Gastrocnemius medialis (tissue), 4 donors: ENCODE results near the gene OR4M1. TPM values are rescaled to one million over a fixed set of nuclear protein-coding genes. Genes with fewer than 3 reads are reported as not detected.
"Not testable (repeated sequence)": the region's sequence is repeated elsewhere in the genome, so short reads cannot be mapped to it uniquely, and the experiment has no call there.

ENCODE experiments used
- ATAC-seq, 2 donors: fragments of 150-250 bp; one replicate each; pipeline ENCODE4 v1.9.1; 2016
- DNase-seq, 2 donors: peaks; one replicate each; pipeline ENCODE4 v3.0.0-alpha.2; 2019
- H3K27ac ChIP-seq, 4 donors: fragments of 200-600 bp; sonication (generic); 1 replicate in 1 of 4; 2 replicates in 3 of 4; pipeline ENCODE4 v1.5.1; 2016 to 2018; ENCODE audit warnings: mild to moderate bottlenecking in 2 of 4, moderate library complexity in 1 of 4
- H3K27me3 ChIP-seq, 3 donors: fragments of 200-600 bp; sonication (generic) in 2 of 3; 1 replicate in 1 of 3; 2 replicates in 2 of 3; pipeline versions ENCODE4 v1.5.1 to v1.6.0; 2016 to 2019; ENCODE audit warnings: mild to moderate bottlenecking in 1 of 3, moderate library complexity in 1 of 3
- H3K36me3 ChIP-seq, 2 donors: fragments of 200-600 bp; sonication (generic) in 1 of 2; one replicate each; pipeline ENCODE4 v1.5.1; 2017 to 2018
- H3K4me1 ChIP-seq, 2 donors: fragments of 200-600 bp; sonication (generic) in 1 of 2; one replicate each; pipeline ENCODE4 v1.5.1; 2016 to 2017; ENCODE audit warnings: mild to moderate bottlenecking in 2 of 2
- H3K4me3 ChIP-seq, 4 donors: fragments of 200-600 bp; sonication (generic) in 3 of 4; 1 replicate in 1 of 4; 2 replicates in 3 of 4; pipeline ENCODE4 v1.5.1; 2016 to 2019; ENCODE audit warnings: mild to moderate bottlenecking in 2 of 4
- H3K9me3 ChIP-seq, 3 donors: fragments of 200-600 bp; sonication (generic) in 2 of 3; 1 replicate in 1 of 3; 2 replicates in 2 of 3; pipeline ENCODE4 v1.5.1; 2016 to 2019
- CTCF ChIP-seq, 5 experiments: fragments of 450-650 bp in 3 of 5; fragments of 200-600 bp in 2 of 5; sonication (generic) in 2 of 5; IDR thresholded peaks in 4 of 5; conservative IDR thresholded peaks in 1 of 5; 1 replicate in 4 of 5; 2 replicates in 1 of 5; pipeline ENCODE4 v1.5.1; 2016 to 2019; ENCODE audit warnings: antibody characterized with exemption in 5 of 5, mild to moderate bottlenecking in 3 of 5, moderate library complexity in 3 of 5
- POLR2A ChIP-seq, 2 donors: fragments of 450-650 bp; IDR thresholded peaks; one replicate each; pipeline ENCODE4 v1.6.1; 2017; ENCODE audit warnings: antibody characterized with exemption in 2 of 2, mild to moderate bottlenecking in 2 of 2, moderate library complexity in 2 of 2
- in situ Hi-C, 4 donors: fragments of 200-750 bp; cut with MboI; loops; one replicate each; pipeline versions ENCODE4 v1.15.0 to v1.8.0; 2017; ENCODE audit warnings: low sequenced_read_pairs in 4 of 4
- intact Hi-C: fragments of 100-400 bp; cut with DNase I; formaldehyde crosslinking; loops from one replicate; pipeline ENCODE4 v1.15.1; 2023; ENCODE audit warnings: low total_unique reads
- total RNA-seq, 4 donors: library from RNA; depleted of rRNA; stranded (reverse); fragments of >200 nt; gene quantifications; one replicate each; pipeline versions ENCODE4 v1.1.0 to v1.2.3, GENCODE V29; 2016

Gene OR4M1
- total RNA-seq, 4 donors from 2014 or later: not detected

- H3K27ac ChIP-seq: no peak overlapping the region
- ATAC-seq: no peak
- in situ Hi-C loops: no loop called here
Measured at GRCh38 chr14:19754172-19754571, 19.1 kb upstream of the OR4M1 start.

GRCh38 chr14:19771491-19771890 lies 1.8 kb upstream of the OR4M1 start:
- H3K4me1 ChIP-seq, H3K4me3 ChIP-seq, ATAC-seq, H3K27ac ChIP-seq, H3K36me3 ChIP-seq, in situ Hi-C loops, H3K9me3 ChIP-seq, H3K27me3 ChIP-seq, intact Hi-C loops, DNase-seq: not testable (repeated sequence)

More at GRCh38 chr14:19754172-19754571, 19.1 kb upstream of the OR4M1 start:
- Histone ChIP-seq H3K4me1 (no peaks in the 10 kb centered on the region), H3K27me3 (no peaks in the 10 kb centered on the region), H3K9me3 (no peaks in the 10 kb centered on the region), H3K36me3 (no peaks in the 10 kb centered on the region), H3K4me3 (no peak overlapping the region)
- intact Hi-C loops: no loop called here
- DNase-seq: no peak
- TF ChIP-seq POLR2A (IDR thresholded peaks at IDR 0.05): no peak
- no peak for TF ChIP-seq CTCF (IDR thresholded peaks at IDR 0.05 in 4 of 5, conservative IDR thresholded peaks at IDR 0.05 in 1 of 5)

DNA sequence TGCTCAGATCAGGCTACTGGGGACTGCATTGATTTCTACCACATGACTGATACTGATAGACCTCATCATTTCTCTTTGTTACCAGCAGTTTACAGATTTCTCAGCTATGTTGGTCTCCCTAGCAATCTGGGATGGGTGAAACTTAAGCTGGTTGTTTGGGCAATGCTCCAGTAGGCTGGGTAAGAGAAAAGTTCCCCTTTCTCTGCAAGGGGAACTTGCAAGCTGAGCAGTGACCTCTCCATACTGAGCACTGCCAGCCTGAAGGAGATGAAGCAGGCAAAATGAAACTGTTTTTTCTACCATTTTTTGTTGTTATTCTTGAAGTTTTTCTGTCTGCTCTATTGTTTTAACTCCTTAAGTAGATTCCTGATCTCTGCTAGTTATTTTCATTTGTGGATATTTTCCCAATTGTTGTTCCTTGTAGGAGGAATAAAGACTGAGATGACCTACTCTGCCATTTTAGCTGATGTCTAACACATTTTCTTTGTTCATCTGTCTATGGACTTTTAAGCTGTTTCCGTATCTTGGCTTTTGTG lies 1.3 kb upstream of the OR4M1 start:
- Histone ChIP-seq H3K9me3 (no peaks in the 10 kb centered on the region), H3K4me1 (no peaks in the 10 kb centered on the region), H3K36me3 (no peaks in the 10 kb centered on the region), H3K27ac (no peak overlapping the region), H3K4me3 (no peak overlapping the region), H3K27me3 (no peaks in the 10 kb centered on the region)
- ATAC-seq: no peak
- DNase-seq: no peak
- no peak for TF ChIP-seq CTCF (IDR thresholded peaks at IDR 0.05 in 4 of 5, conservative IDR thresholded peaks at IDR 0.05 in 1 of 5)
- TF ChIP-seq POLR2A (IDR thresholded peaks at IDR 0.05): no peak
- in situ Hi-C loops: no loop called here
- intact Hi-C loops: no loop called here

DNA sequence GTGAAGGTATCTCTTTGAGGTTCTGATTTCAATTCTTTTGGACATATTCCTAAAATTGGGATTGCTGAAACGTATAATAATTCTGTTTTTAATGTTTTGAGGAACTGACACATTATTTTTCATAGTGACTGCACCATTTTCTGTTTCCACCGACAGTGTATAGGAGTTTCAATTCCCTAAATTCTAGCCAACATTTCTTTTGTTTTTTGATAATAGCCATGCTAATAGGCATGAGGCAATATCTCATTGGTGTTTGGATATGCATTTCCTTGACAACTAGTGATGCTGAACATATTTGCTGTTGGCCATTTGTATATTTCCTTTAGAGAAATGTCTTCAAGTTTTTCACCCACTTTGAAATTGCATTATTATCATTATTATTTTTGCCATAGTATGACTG lies 850 bp upstream of the OR4M1 start:
- in situ Hi-C loops, H3K27me3 ChIP-seq, ATAC-seq: not testable (repeated sequence)

DNA sequence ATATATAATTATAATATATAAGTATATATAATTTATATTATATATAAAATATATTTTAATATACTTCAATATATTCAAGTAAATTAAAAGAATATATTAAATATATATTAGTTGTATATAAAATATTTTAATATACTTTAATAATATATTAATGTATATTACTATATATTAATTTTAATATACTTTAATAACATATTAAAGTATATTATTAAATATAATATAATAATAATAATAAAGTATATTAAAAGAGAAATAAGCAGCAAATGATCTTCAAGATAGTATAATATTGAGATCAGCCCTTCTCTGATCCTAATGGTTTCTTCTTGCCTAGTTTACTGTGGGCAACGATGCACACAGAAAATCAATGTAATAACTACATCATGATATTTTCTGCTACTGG lies 2.3 kb downstream of the OR4M1 start:
- intact Hi-C loops: no loop called here
- H3K36me3 ChIP-seq: no peaks in the 10 kb centered on the region
- no peaks in the 10 kb centered on the region for H3K27me3 ChIP-seq
- in situ Hi-C loops: no loop called here
- no peak overlapping the region for H3K4me3 ChIP-seq
- no peak for DNase-seq
- no peaks in the 10 kb centered on the region for H3K4me1 ChIP-seq
- ATAC-seq: no peak
- no peaks in the 10 kb centered on the region for H3K9me3 ChIP-seq
- no peak overlapping the region for H3K27ac ChIP-seq
- TF ChIP-seq CTCF (IDR thresholded peaks at IDR 0.05 in 4 of 5, conservative IDR thresholded peaks at IDR 0.05 in 1 of 5) (no peak), POLR2A (IDR thresholded peaks at IDR 0.05) (no peak)

More for the DNA sequence above, 850 bp upstream of the OR4M1 start:
- DNase-seq, H3K4me3 ChIP-seq, H3K4me1 ChIP-seq, H3K36me3 ChIP-seq, intact Hi-C loops, H3K9me3 ChIP-seq, H3K27ac ChIP-seq: not testable (repeated sequence)

DNA sequence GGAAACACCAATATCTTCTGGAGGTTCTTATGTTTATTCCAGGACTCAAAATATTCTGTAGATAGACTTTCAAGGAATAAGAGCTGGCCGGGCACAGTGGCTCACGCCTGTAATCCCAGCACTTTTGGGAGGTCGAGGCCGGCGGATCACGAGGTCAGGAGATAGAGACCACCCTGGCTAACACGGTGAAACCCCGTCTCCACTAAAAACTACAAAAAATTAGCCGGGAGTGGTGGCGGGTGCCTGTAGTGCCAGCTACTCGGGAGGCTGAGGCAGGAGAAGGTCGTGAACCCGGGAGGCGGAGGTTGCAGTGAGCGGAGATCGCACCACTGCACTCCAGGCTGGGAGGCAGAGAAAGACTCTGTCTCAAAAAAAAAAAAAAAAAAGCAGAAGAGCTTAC lies 12.5 kb downstream of the OR4M1 start:
- H3K27me3 ChIP-seq, H3K36me3 ChIP-seq, H3K4me1 ChIP-seq, H3K4me3 ChIP-seq, intact Hi-C loops, H3K9me3 ChIP-seq, ATAC-seq, H3K27ac ChIP-seq, in situ Hi-C loops, DNase-seq: not testable (repeated sequence)

- DNase-seq, H3K4me3 ChIP-seq, H3K4me1 ChIP-seq, H3K36me3 ChIP-seq, intact Hi-C loops, ATAC-seq, H3K27ac ChIP-seq, H3K9me3 ChIP-seq, H3K27me3 ChIP-seq, in situ Hi-C loops: not testable (repeated sequence)
Measured at GRCh38 chr14:19787318-19787717, 14.0 kb downstream of the OR4M1 start.

GRCh38 chr14:19788150-19788549 lies 14.8 kb downstream of the OR4M1 start:
- H3K4me3 ChIP-seq, H3K27me3 ChIP-seq, in situ Hi-C loops, intact Hi-C loops, H3K9me3 ChIP-seq, DNase-seq, H3K27ac ChIP-seq, H3K36me3 ChIP-seq, H3K4me1 ChIP-seq, ATAC-seq: not testable (repeated sequence)

- H3K9me3 ChIP-seq, ATAC-seq, H3K36me3 ChIP-seq, in situ Hi-C loops, H3K4me1 ChIP-seq, H3K27ac ChIP-seq, H3K27me3 ChIP-seq, DNase-seq, intact Hi-C loops, H3K4me3 ChIP-seq: not testable (repeated sequence)
Measured at GRCh38 chr14:19796520-19797108, 23.3 kb downstream of the OR4M1 start.
